HG03520 (cell line): Measurements from ENCODE around the gene HIRIP3.
"Not testable (repeated sequence)": the region's sequence is repeated elsewhere in the genome, so short reads cannot be mapped to it uniquely, and the experiment has no call there.

Experiments used
- ATAC-seq: cut with Tn5 transposase; IDR thresholded peaks from one replicate; pipeline ENCODE4 v1.9.1; 2021; ENCODE audit warnings: mild to moderate bottlenecking, moderate library complexity; ENCODE audit not compliant: unreplicated experiment

Gene HIRIP3

GRCh38 chr16:29962344-29962994, 32.9 kb downstream of the HIRIP3 start:
- no peak for ATAC-seq

GRCh38 chr16:29961479-29962343, 33.7 kb downstream of the HIRIP3 start, which contains the start of gene TMEM219:
TMEM219 (plus strand) TSS chr16:29962079; CDS start chr16:29963144, 1,065 bp downstream.
- peak; percentile 72 for ATAC-seq

- no peak for ATAC-seq
Observed at GRCh38 chr16:29961127-29961478, 34.3 kb downstream of the HIRIP3 start.

- ATAC-seq, result not testable (repeated sequence)
Observed at GRCh38 chr16:29959821-29960220, 35.6 kb downstream of the HIRIP3 start.

GRCh38 chr16:29959293-29959692, 36.1 kb downstream of the HIRIP3 start:
- ATAC-seq, result no peak

- no peak for ATAC-seq
Observed at GRCh38 chr16:29958756-29959155, 36.7 kb downstream of the HIRIP3 start.

GRCh38 chr16:29951625-29952365, 43.6 kb downstream of the HIRIP3 start:
- ATAC-seq, result no peak

- no peak for ATAC-seq
Observed at GRCh38 chr16:29950806-29951461, 44.5 kb downstream of the HIRIP3 start.

- no peak for ATAC-seq
Observed at GRCh38 chr16:29947897-29948296, 47.5 kb downstream of the HIRIP3 start.

GRCh38 chr16:29943846-29944799, 51.3 kb downstream of the HIRIP3 start:
- no peak for ATAC-seq
